ENCODE results near the gene TRIM54.
"Not testable (repeated sequence)": the region's sequence is repeated elsewhere in the genome, so short reads cannot be mapped to it uniquely, and the experiment has no call there.

TRIM54 gene

DNA sequence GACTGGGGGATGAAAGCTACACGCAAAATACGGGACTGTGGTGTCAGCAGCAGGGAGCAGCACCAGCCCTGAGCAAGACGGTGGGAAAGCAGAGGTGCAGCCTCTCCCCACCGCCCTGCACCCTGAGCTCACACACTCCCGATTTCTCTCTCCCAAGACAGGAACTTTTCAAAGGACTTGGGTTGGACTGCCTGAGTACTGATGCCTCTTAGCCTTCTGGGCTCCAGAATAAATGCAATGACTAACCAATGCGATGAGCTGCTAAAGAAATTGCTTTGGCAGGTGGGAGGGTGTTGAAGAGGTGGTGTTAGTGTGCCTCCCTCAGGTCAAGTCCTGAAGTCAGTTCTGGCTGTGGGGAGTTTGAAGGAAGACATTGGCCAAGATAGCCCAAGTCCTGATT is 9.6 kb downstream of the TRIM54 start:
- H4K8ac ChIP-seq (ENCODE audit: low read depth, low read length) = no peak overlapping the region
- no peak overlapping the region for H2AK5ac ChIP-seq (ENCODE audit: low read length)
- no peak overlapping the region for H3K4me2 ChIP-seq (ENCODE audit: low read length)
- WGBS (ENCODE audit: extremely low coverage, insufficient coverage, low lambda C conversion rate) = no CpG with 5 or more reads among the region's 6 CpGs
- no peaks in the 10 kb centered on the region for H3K79me1 ChIP-seq (ENCODE audit: low read length)
- H3K4ac ChIP-seq (ENCODE audit: low read depth, low read length) = no peak overlapping the region
- H4K5ac ChIP-seq (ENCODE audit: low read length) = no peak overlapping the region
- H2BK120ac ChIP-seq (ENCODE audit: low read depth, low read length) = no peak overlapping the region
- H3K27me3 ChIP-seq (ENCODE audit: insufficient read depth, low read length, poor library complexity) = no peaks in the 10 kb centered on the region
- no peaks in the 10 kb centered on the region for H3K36me3 ChIP-seq (ENCODE audit: control insufficient read depth, insufficient read depth, low read length)
- H3K18ac ChIP-seq (ENCODE audit: low read length) = no peak overlapping the region
- peak; percentile 78 for DNase-seq
- H3K79me2 ChIP-seq (ENCODE audit: control insufficient read depth, insufficient read depth, low read length) = no peaks in the 10 kb centered on the region
- H2BK5ac ChIP-seq (ENCODE audit: low read length) = no peak overlapping the region
- H3K27ac ChIP-seq (ENCODE audit: low read depth, low read length) = no peak overlapping the region
- no peak overlapping the region for H3K9ac ChIP-seq (ENCODE audit: low read length)
- H3K23ac ChIP-seq (ENCODE audit: low read length) = no peak overlapping the region
- H3K4me3 ChIP-seq (ENCODE audit: low read length) = no peak overlapping the region
- peaks cover 2% of the 10 kb centered on the region for H3K4me1 ChIP-seq (ENCODE audit: control insufficient read depth, low read depth, low read length)
- H2BK15ac ChIP-seq (replicated peaks; ENCODE audit: low read depth) = no peak overlapping the region
- H3K56ac ChIP-seq (ENCODE audit: low read length) = no peak overlapping the region

DNA sequence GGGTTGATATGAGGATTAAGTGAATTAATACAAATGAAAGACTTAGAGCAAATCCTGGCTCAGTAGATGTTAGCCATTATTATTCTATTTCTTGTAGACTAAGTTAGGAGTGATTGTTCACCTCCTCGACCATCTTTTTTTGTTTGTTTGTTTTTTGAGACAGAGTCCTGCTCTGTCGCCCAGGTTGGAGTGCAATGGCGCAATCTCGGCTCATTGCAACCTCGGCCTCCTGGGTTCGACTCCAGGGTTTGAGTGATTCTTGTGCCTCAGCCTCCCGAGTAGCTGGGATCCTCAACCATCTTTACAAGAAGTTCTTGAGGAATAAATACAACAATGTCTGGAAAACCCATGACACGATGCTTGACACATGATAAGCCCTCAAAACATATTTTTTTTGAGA is 12.7 kb downstream of the TRIM54 start:
- H4K8ac ChIP-seq (ENCODE audit: low read depth, low read length) = no peak overlapping the region
- no peak overlapping the region for H2AK5ac ChIP-seq (ENCODE audit: low read length)

DNA sequence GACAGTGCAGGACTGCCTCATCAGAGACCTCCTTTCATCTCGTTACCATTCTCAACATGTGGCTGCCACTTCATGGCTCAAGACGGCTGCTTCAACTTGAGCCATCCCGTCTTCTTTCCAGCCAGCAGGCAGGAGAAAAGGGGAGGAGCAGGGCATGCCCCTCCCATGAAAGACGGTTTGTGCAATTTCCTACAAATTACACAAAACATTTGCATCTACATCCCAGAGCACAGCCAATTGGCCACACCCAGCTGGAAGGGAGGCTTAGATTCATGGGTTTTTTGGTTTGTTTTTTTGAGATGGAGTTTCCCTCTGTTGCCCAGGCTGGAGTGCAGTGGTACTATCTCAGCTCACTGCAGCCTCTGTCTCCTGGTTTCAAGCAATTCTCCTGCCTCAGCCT is 14.3 kb downstream of the TRIM54 start:
- no peak overlapping the region for H3K56ac ChIP-seq (ENCODE audit: low read length)
- H3K27ac ChIP-seq (ENCODE audit: low read depth, low read length) = no peak overlapping the region
- no peak overlapping the region for H2BK15ac ChIP-seq (replicated peaks; ENCODE audit: low read depth)
- H2BK120ac ChIP-seq (ENCODE audit: low read depth, low read length) = no peak overlapping the region
- H3K4ac ChIP-seq (ENCODE audit: low read depth, low read length) = no peak overlapping the region
- H2AK5ac ChIP-seq (ENCODE audit: low read length) = no peak overlapping the region
- DNase-seq = no peak
- H3K4me2 ChIP-seq (ENCODE audit: low read length) = no peak overlapping the region
- H3K79me1 ChIP-seq (ENCODE audit: low read length) = no peaks in the 10 kb centered on the region
- no peak overlapping the region for H3K18ac ChIP-seq (ENCODE audit: low read length)
- H3K27me3 ChIP-seq (ENCODE audit: insufficient read depth, low read length, poor library complexity) = no peaks in the 10 kb centered on the region
- H3K9ac ChIP-seq (ENCODE audit: low read length) = no peak overlapping the region
- WGBS (ENCODE audit: extremely low coverage, insufficient coverage, low lambda C conversion rate) = no CpG with 5 or more reads among the region's 4 CpGs
- H3K23ac ChIP-seq (ENCODE audit: low read length) = no peak overlapping the region
- peaks cover 2% of the 10 kb centered on the region for H3K4me1 ChIP-seq (ENCODE audit: control insufficient read depth, low read depth, low read length)
- H4K8ac ChIP-seq (ENCODE audit: low read depth, low read length) = no peak overlapping the region
- H4K5ac ChIP-seq (ENCODE audit: low read length) = no peak overlapping the region
- H3K36me3 ChIP-seq (ENCODE audit: control insufficient read depth, insufficient read depth, low read length) = no peaks in the 10 kb centered on the region
- H3K79me2 ChIP-seq (ENCODE audit: control insufficient read depth, insufficient read depth, low read length) = no peaks in the 10 kb centered on the region
- H3K4me3 ChIP-seq (ENCODE audit: low read length) = no peak overlapping the region
- H2BK5ac ChIP-seq (ENCODE audit: low read length) = no peak overlapping the region

More for the DNA sequence above, 12.7 kb downstream of the TRIM54 start:
- Histone ChIP-seq H3K79me1 (ENCODE audit: low read length) (no peaks in the 10 kb centered on the region), H3K18ac (ENCODE audit: low read length) (no peak overlapping the region), H3K27ac (ENCODE audit: low read depth, low read length) (no peak overlapping the region), H3K79me2 (ENCODE audit: control insufficient read depth, insufficient read depth, low read length) (no peaks in the 10 kb centered on the region), H3K9ac (ENCODE audit: low read length) (no peak overlapping the region), H4K5ac (ENCODE audit: low read length) (no peak overlapping the region), H3K4ac (ENCODE audit: low read depth, low read length) (no peak overlapping the region), H2BK15ac (replicated peaks; ENCODE audit: low read depth) (no peak overlapping the region), H3K23ac (ENCODE audit: low read length) (no peak overlapping the region), H3K4me1 (ENCODE audit: control insufficient read depth, low read depth, low read length) (peaks cover 2% of the 10 kb centered on the region), H3K4me2 (ENCODE audit: low read length) (no peak overlapping the region), H3K36me3 (ENCODE audit: control insufficient read depth, insufficient read depth, low read length) (no peaks in the 10 kb centered on the region), H3K4me3 (ENCODE audit: low read length) (no peak overlapping the region), H2BK5ac (ENCODE audit: low read length) (no peak overlapping the region), H2BK120ac (ENCODE audit: low read depth, low read length) (no peak overlapping the region), H3K27me3 (ENCODE audit: insufficient read depth, low read length, poor library complexity) (no peaks in the 10 kb centered on the region), H3K56ac (ENCODE audit: low read length) (no peak overlapping the region)
- WGBS (ENCODE audit: extremely low coverage, insufficient coverage, low lambda C conversion rate) = no CpG with 5 or more reads among the region's 8 CpGs
- DNase-seq = no peak

DNA sequence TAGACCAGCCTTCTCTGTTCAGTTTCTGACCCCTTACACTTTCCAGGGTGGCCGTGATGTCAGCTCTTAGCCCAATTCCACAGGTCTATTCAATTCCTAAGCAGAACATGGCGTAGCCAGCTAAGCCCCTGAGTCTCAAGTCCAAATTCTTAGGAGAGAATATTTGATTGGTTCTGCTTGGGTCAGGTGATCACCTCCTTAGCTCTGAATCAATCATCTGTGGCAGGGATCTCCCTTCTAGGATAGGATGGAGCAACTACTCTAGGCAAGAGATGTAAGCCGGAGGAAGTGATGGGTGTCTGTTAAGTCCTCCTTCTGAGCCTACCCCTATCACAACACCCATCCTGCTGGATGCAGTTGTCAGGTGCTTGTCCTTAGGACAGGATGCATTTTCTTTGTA is 15.0 kb downstream of the TRIM54 start:
- H2AK5ac ChIP-seq (ENCODE audit: low read length) = no peak overlapping the region
- no peak overlapping the region for H2BK120ac ChIP-seq (ENCODE audit: low read depth, low read length)
- H3K4me1 ChIP-seq (ENCODE audit: control insufficient read depth, low read depth, low read length) = peaks cover 2% of the 10 kb centered on the region
- no peak overlapping the region for H2BK5ac ChIP-seq (ENCODE audit: low read length)
- no peak overlapping the region for H3K23ac ChIP-seq (ENCODE audit: low read length)
- H2BK15ac ChIP-seq (replicated peaks; ENCODE audit: low read depth) = no peak overlapping the region
- no peaks in the 10 kb centered on the region for H3K79me2 ChIP-seq (ENCODE audit: control insufficient read depth, insufficient read depth, low read length)
- H3K4me2 ChIP-seq (ENCODE audit: low read length) = no peak overlapping the region
- H3K27me3 ChIP-seq (ENCODE audit: insufficient read depth, low read length, poor library complexity) = no peaks in the 10 kb centered on the region
- no peak overlapping the region for H4K5ac ChIP-seq (ENCODE audit: low read length)
- no peak overlapping the region for H3K56ac ChIP-seq (ENCODE audit: low read length)
- no CpG with 5 or more reads among the region's 3 CpGs for WGBS (ENCODE audit: extremely low coverage, insufficient coverage, low lambda C conversion rate)
- DNase-seq = no peak
- H3K27ac ChIP-seq (ENCODE audit: low read depth, low read length) = no peak overlapping the region
- H3K36me3 ChIP-seq (ENCODE audit: control insufficient read depth, insufficient read depth, low read length) = no peaks in the 10 kb centered on the region
- H3K9ac ChIP-seq (ENCODE audit: low read length) = no peak overlapping the region
- H3K18ac ChIP-seq (ENCODE audit: low read length) = no peak overlapping the region
- H3K4ac ChIP-seq (ENCODE audit: low read depth, low read length) = no peak overlapping the region
- H3K79me1 ChIP-seq (ENCODE audit: low read length) = no peaks in the 10 kb centered on the region
- H4K8ac ChIP-seq (ENCODE audit: low read depth, low read length) = no peak overlapping the region
- no peak overlapping the region for H3K4me3 ChIP-seq (ENCODE audit: low read length)

- Histone ChIP-seq H3K27ac (ENCODE audit: low read depth, low read length) (no peak overlapping the region), H3K27me3 (ENCODE audit: insufficient read depth, low read length, poor library complexity) (no peaks in the 10 kb centered on the region), H3K36me3 (ENCODE audit: control insufficient read depth, insufficient read depth, low read length) (no peaks in the 10 kb centered on the region), H3K9ac (ENCODE audit: low read length) (no peak overlapping the region), H3K23ac (ENCODE audit: low read length) (no peak overlapping the region), H3K79me1 (ENCODE audit: low read length) (no peaks in the 10 kb centered on the region), H4K5ac (ENCODE audit: low read length) (no peak overlapping the region), H2BK120ac (ENCODE audit: low read depth, low read length) (no peak overlapping the region), H2AK5ac (ENCODE audit: low read length) (no peak overlapping the region), H3K4me2 (ENCODE audit: low read length) (no peak overlapping the region), H3K56ac (ENCODE audit: low read length) (no peak overlapping the region), H2BK15ac (replicated peaks; ENCODE audit: low read depth) (no peak overlapping the region), H3K4me3 (ENCODE audit: low read length) (no peak overlapping the region), H3K79me2 (ENCODE audit: control insufficient read depth, insufficient read depth, low read length) (no peaks in the 10 kb centered on the region), H4K8ac (ENCODE audit: low read depth, low read length) (no peak overlapping the region), H3K4me1 (ENCODE audit: control insufficient read depth, low read depth, low read length) (no peaks in the 10 kb centered on the region), H2BK5ac (ENCODE audit: low read length) (no peak overlapping the region), H3K4ac (ENCODE audit: low read depth, low read length) (no peak overlapping the region), H3K18ac (ENCODE audit: low read length) (no peak overlapping the region)
- WGBS (ENCODE audit: extremely low coverage, insufficient coverage, low lambda C conversion rate) = no CpG with 5 or more reads among the region's 18 CpGs
- no peak for DNase-seq
These were observed 16.3 kb downstream of the TRIM54 start for GRCh38 chr2:27298391-27299080.

GRCh38 chr2:27300606-27301005 is 18.4 kb downstream of the TRIM54 start:
- not testable (repeated sequence) for H3K18ac ChIP-seq (ENCODE audit: low read length); H3K56ac ChIP-seq (ENCODE audit: low read length); H3K4me3 ChIP-seq (ENCODE audit: low read length); H2BK120ac ChIP-seq (ENCODE audit: low read depth, low read length); H2BK15ac ChIP-seq (replicated peaks; ENCODE audit: low read depth); H3K4me1 ChIP-seq (ENCODE audit: control insufficient read depth, low read depth, low read length); H4K5ac ChIP-seq (ENCODE audit: low read length); H3K9ac ChIP-seq (ENCODE audit: low read length); H2BK5ac ChIP-seq (ENCODE audit: low read length); DNase-seq; H3K79me2 ChIP-seq (ENCODE audit: control insufficient read depth, insufficient read depth, low read length); H4K8ac ChIP-seq (ENCODE audit: low read depth, low read length); H3K4ac ChIP-seq (ENCODE audit: low read depth, low read length); H3K27ac ChIP-seq (ENCODE audit: low read depth, low read length); H3K23ac ChIP-seq (ENCODE audit: low read length); H3K79me1 ChIP-seq (ENCODE audit: low read length); H2AK5ac ChIP-seq (ENCODE audit: low read length); H3K4me2 ChIP-seq (ENCODE audit: low read length); H3K27me3 ChIP-seq (ENCODE audit: insufficient read depth, low read length, poor library complexity); H3K36me3 ChIP-seq (ENCODE audit: control insufficient read depth, insufficient read depth, low read length)
- no CpG with 5 or more reads among the region's 4 CpGs for WGBS (ENCODE audit: extremely low coverage, insufficient coverage, low lambda C conversion rate)

Measured in mesendoderm (in vitro differentiated cells).